HEK293T (cell line): ENCODE measurements around the gene LTN1.

ENCODE experiments used
- CTCF ChIA-PET: fragments of 350-600 bp; formaldehyde crosslinking; extraction: SDS; loops from one replicate; lab custom pipeline; 2021; ENCODE audit warnings: antibody characterized with exemption, inconsistent platforms; lab: Yijun Ruan, JAX
- POLR2A ChIA-PET: fragments of 350-600 bp; formaldehyde crosslinking; extraction: SDS; loops from one replicate; lab custom pipeline; 2020; ENCODE audit warnings: antibody characterized with exemption, inconsistent platforms; lab: Yijun Ruan, JAX
- DNase-seq: peaks from one replicate; pipeline ENCODE4 v3.0.0; 2012; ENCODE audit warnings: mixed read lengths; ENCODE audit errors: extremely low spot score
- ARNT ChIP-seq: fragments of 450-650 bp; IDR thresholded peaks from 2 replicates; pipeline ENCODE4 v1.6.1; 2017; ENCODE audit warnings: mild to moderate bottlenecking
- BHLHE40 ChIP-seq: fragments of 450-650 bp; IDR thresholded peaks from 2 replicates; pipeline ENCODE4 v1.6.1; 2016; ENCODE audit warnings: mild to moderate bottlenecking, moderate library complexity, borderline replicate concordance
- CTBP1 ChIP-seq: fragments of 450-650 bp; IDR thresholded peaks from 2 replicates; pipeline ENCODE4 v1.6.1; 2016; ENCODE audit warnings: borderline replicate concordance
- ELF4 ChIP-seq: fragments of 450-650 bp; IDR thresholded peaks from 2 replicates; pipeline ENCODE4 v1.6.1; 2017; ENCODE audit warnings: antibody characterized with exemption
- FOXA1 ChIP-seq: fragments of 450-650 bp; IDR thresholded peaks from 2 replicates; pipeline ENCODE4 v1.6.1; 2016; ENCODE audit warnings: mild to moderate bottlenecking
- FOXK2 ChIP-seq: fragments of 450-650 bp; IDR thresholded peaks from 2 replicates; pipeline ENCODE4 v1.6.1; 2016; ENCODE audit warnings: mild to moderate bottlenecking
- FOXM1 ChIP-seq: fragments of 450-650 bp; IDR thresholded peaks from 2 replicates; pipeline ENCODE4 v1.6.1; 2017; ENCODE audit warnings: mild to moderate bottlenecking, borderline replicate concordance
- HDGF ChIP-seq: fragments of 450-650 bp; IDR thresholded peaks from 2 replicates; pipeline ENCODE4 v1.6.1; 2017; ENCODE audit warnings: antibody characterized with exemption, borderline replicate concordance
- L3MBTL2 ChIP-seq: fragments of 450-650 bp; conservative IDR thresholded peaks from 2 replicates; pipeline ENCODE4 v1.6.1; 2016; ENCODE audit warnings: mild to moderate bottlenecking
- LEF1 ChIP-seq: fragments of 450-650 bp; IDR thresholded peaks from 2 replicates; pipeline ENCODE4 v1.6.1; 2017; ENCODE audit warnings: mild to moderate bottlenecking, borderline replicate concordance
- NFRKB ChIP-seq: fragments of 450-650 bp; IDR thresholded peaks from 2 replicates; pipeline ENCODE4 v1.6.1; 2016; ENCODE audit warnings: mild to moderate bottlenecking, moderate library complexity
- SP1 ChIP-seq: fragments of 450-650 bp; IDR thresholded peaks from 2 replicates; pipeline ENCODE4 v1.6.1; 2017
- SUZ12 ChIP-seq: fragments of 450-650 bp; IDR thresholded peaks from 2 replicates; pipeline ENCODE4 v1.6.1; 2016; ENCODE audit warnings: mild to moderate bottlenecking
- TARDBP ChIP-seq: fragments of 450-650 bp; IDR thresholded peaks from 2 replicates; pipeline ENCODE4 v1.6.1; 2016
- ZNF384 ChIP-seq: fragments of 450-650 bp; IDR thresholded peaks from 2 replicates; pipeline ENCODE4 v1.6.1; 2016
- TF ChIP-seq, protein P1 (sequence below): fragments of 450-650 bp; IDR thresholded peaks from 2 replicates; pipeline ENCODE4 v1.6.1; 2016

Gene LTN1

DNA sequence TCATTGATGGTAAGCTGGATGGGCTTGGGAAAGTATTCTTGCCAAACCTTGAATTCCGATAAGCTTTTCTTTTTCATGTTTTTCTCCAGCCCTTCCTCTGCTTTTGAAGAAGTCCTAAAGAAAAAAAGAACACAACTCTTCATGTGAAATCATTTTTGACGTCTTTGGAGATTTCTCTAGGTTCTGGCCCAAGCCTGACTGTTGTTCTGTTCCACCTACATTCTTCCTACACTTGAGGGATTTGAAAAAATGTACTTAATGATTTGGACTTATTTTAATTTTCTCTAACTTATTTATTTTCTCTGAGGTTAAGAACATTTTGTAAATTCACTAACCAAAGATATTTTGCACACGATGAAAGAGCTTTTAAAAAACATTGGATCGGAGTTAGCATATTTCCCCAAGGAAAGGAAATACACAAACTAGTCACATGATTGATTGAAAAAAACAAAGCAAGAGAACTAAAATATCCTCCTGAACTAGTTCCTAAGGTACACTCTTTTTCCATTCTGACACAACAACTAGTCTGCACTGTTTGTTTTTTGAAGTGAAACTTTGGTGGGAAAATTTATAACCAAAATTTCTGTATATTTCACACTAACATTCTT lies 82.3 kb downstream of the LTN1 start:
- TF ChIP-seq, protein P1, sequence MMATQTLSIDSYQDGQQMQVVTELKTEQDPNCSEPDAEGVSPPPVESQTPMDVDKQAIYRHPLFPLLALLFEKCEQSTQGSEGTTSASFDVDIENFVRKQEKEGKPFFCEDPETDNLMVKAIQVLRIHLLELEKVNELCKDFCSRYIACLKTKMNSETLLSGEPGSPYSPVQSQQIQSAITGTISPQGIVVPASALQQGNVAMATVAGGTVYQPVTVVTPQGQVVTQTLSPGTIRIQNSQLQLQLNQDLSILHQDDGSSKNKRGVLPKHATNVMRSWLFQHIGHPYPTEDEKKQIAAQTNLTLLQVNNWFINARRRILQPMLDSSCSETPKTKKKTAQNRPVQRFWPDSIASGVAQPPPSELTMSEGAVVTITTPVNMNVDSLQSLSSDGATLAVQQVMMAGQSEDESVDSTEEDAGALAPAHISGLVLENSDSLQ = no peak
- TF ChIP-seq FOXM1 (no peak), ELF4 (no peak), SUZ12 (no peak), BHLHE40 (no peak), ARNT (no peak), NFRKB (no peak), CTBP1 (no peak), TARDBP (no peak), FOXA1 (no peak), HDGF (no peak), FOXK2 (no peak), L3MBTL2 (no peak), SP1 (no peak), ZNF384 (no peak), LEF1 (no peak)
- ChIA-PET POLR2A (interaction anchor here (0.6 kb wide), 1 partner anchor 65 kb away, joined by 3 read pairs; no protein-coding TSS in a partner anchor), CTCF (no interaction called here)
- no peak for DNase-seq

DNA sequence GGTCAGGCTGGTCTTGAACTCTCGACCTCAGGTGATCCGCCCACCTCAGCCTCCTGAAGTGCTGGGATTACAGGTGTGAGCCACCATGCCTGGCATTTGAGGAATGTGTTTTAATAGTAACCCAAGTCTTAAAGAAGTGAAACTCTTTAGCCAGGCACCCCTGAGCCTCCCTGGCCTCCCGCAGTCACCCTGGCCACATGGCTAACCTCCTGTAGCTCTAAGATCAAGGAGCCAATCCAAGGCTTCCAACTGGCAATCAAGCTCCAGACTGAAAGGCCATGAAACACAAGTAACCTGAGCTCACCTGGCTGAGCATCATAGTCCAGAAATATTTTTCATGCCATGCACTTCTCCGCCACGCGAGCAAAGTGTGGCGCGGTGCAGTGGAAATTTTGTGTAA lies 84.3 kb downstream of the LTN1 start:
- no peak for DNase-seq
- ChIA-PET CTCF (no interaction called here), POLR2A (no interaction called here)
- TF ChIP-seq HDGF (no peak), FOXK2 (no peak), CTBP1 (no peak), ARNT (no peak), SP1 (no peak), NFRKB (no peak), ELF4 (no peak), FOXM1 (no peak), ZNF384 (no peak), L3MBTL2 (no peak), LEF1 (no peak), BHLHE40 (no peak)

DNA sequence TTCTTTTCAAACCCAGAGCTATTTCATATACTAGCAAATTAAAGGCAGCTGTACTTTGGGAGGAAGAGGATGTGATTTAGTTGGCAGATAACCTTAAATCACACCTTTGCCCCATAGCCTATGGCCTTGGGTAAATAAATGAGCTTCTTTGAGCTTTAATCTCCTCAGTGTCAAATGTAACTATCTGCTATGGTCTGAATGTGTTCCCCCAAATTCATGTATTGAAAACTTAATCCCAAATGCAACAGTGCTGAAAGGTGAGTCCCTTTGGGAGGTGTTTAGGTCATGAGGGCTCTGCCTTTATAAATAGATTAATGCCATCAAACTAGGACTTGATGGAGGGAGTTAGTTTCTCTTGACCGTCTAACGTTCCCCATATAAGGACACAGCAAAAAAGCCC lies 85.8 kb downstream of the LTN1 start:
- ChIA-PET CTCF (no interaction called here), POLR2A (no interaction called here)
- no peak for TF ChIP-seq NFRKB
- TF ChIP-seq, protein P1 = no peak
- TF ChIP-seq FOXA1 = no peak
- no peak for TF ChIP-seq BHLHE40
- TF ChIP-seq LEF1 = no peak
- no peak for TF ChIP-seq ARNT
- TF ChIP-seq SUZ12 = no peak
- TF ChIP-seq FOXK2 = no peak
- TF ChIP-seq CTBP1 = no peak
- TF ChIP-seq TARDBP = no peak
- no peak for TF ChIP-seq ZNF384
- no peak for TF ChIP-seq FOXM1

DNA sequence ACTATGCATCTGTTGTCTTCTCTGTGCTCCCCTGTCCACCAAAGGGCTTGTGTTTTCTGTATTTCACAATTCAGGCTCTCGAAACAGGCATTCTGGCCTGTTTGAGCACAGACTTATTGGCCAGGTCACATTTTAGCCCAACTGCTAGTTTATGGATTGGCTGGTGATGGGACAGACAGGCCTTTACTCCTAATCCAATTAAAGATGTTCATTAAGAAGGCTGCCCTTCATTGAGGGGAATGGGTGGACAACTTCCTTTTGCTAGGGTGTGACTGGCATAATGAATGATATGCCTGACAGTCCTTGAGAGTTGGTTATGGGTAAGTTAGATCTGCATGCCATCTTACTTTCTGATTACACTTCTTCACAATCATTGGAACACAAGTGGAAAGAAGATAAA lies 86.4 kb downstream of the LTN1 start:
- CTCF ChIA-PET = no interaction called here
- no peak for TF ChIP-seq L3MBTL2
- no peak for TF ChIP-seq TARDBP
- no peak for TF ChIP-seq FOXM1
- TF ChIP-seq NFRKB = no peak
- TF ChIP-seq HDGF = no peak
- no peak for TF ChIP-seq CTBP1
- TF ChIP-seq ARNT = no peak
- TF ChIP-seq, protein P1 = no peak
- TF ChIP-seq ZNF384 = no peak
- no peak for TF ChIP-seq SUZ12
- no peak for DNase-seq
- POLR2A ChIA-PET = no interaction called here

More for the DNA sequence above, 85.8 kb downstream of the LTN1 start:
- no peak for DNase-seq

DNA sequence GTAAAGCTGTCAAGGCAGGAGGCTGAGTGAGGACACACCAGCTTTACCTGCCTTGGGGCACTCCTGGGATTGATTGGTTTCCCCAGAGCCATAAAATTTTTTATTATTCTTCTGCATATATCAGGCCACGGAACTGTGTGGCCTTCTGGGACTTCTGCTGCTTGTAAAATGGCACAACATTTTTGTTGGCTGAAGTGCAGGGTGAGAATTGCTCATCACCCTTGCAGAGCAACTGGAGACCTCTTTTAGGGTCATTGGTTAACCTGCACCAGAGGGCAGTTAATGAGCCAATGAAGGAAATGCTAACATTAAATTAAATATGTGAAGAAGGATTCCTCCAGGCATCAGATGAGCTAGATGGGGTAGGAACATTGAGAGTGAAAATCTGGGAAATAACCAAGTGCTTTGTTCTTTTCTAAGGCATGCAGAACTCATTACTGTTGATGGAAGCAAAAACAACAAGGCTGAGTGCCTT lies 87.7 kb downstream of the LTN1 start:
- TF ChIP-seq CTBP1 (no peak), FOXA1 (no peak), SP1 (no peak), TARDBP (no peak), HDGF (no peak)
- ChIA-PET POLR2A (interaction anchor here (1.0 kb wide), 1 partner anchor 96 kb away, joined by 3 read pairs; no protein-coding TSS in a partner anchor), CTCF (interaction anchor here (0.6 kb wide), 1 partner anchor 70 kb away, joined by 4 read pairs; no protein-coding TSS in a partner anchor)
- no peak for DNase-seq

DNA sequence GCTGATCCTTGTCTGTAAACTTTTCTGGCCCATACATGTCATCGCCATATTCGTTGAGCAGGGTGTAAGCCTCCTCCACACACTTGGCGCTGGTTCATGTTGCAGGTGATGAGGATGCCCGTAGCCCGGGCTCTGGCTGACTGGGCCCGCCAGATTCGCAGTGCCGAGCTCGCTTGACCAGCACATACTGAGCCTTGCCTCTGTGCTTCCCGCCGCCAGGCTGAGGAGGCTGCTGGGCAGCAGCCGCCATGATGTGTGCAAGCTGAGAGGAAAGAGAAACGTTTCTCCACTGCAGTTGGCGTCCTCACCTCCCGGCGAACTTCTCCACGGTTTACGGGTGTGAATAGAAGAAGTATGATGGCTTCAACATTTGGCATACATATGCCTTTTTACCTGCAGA lies 89.2 kb downstream of the LTN1 start:
- POLR2A ChIA-PET = no interaction called here
- no peak for DNase-seq
- no peak for TF ChIP-seq CTBP1
- no peak for TF ChIP-seq NFRKB
- no peak for TF ChIP-seq LEF1
- TF ChIP-seq ZNF384 = no peak
- TF ChIP-seq SP1 = no peak
- TF ChIP-seq, protein P1 = no peak
- no peak for TF ChIP-seq ELF4
- no peak for TF ChIP-seq TARDBP
- TF ChIP-seq FOXM1 = no peak
- TF ChIP-seq ARNT = no peak
- no peak for TF ChIP-seq FOXK2
- TF ChIP-seq L3MBTL2 = no peak
- no peak for TF ChIP-seq BHLHE40
- no peak for TF ChIP-seq HDGF
- CTCF ChIA-PET = no interaction called here
